Osteoblast (primary cell): ENCODE data around the gene CENPF. TPM values are rescaled to one million over a fixed set of nuclear protein-coding genes. Genes with fewer than 3 reads are reported as not detected.

Experiments used
- DNase-seq: peaks from one replicate; pipeline ENCODE4 v3.0.0; 2011; ENCODE audit warnings: low spot score, mixed read lengths; ENCODE audit not compliant: insufficient read length; ENCODE audit errors: missing footprints
- H2AFZ ChIP-seq: 2 replicates; pipeline ENCODE4 v1.6.0; 2011; ENCODE audit warnings: mild to moderate bottlenecking, low read length
- H3K27ac ChIP-seq: 2 replicates; pipeline ENCODE4 v1.5.1; 2011; ENCODE audit warnings: mild to moderate bottlenecking, low read depth, low read length, moderate library complexity
- H3K27me3 ChIP-seq: 2 replicates; pipeline ENCODE4 v1.6.0; 2012; ENCODE audit warnings: mild to moderate bottlenecking, control low read depth, inconsistent platforms, low read length, moderate library complexity; ENCODE audit not compliant: insufficient read depth
- H3K36me3 ChIP-seq: 2 replicates; pipeline ENCODE4 v1.5.1; 2011; ENCODE audit warnings: mild to moderate bottlenecking, low read length, control low read depth, moderate library complexity; ENCODE audit not compliant: insufficient read depth
- H3K4me1 ChIP-seq: 2 replicates; pipeline ENCODE4 v1.5.1; 2011; ENCODE audit warnings: mild to moderate bottlenecking, low read length, control low read depth, moderate library complexity; ENCODE audit not compliant: insufficient read depth
- H3K4me2 ChIP-seq: 2 replicates; pipeline ENCODE4 v1.6.0; 2011; ENCODE audit warnings: mild to moderate bottlenecking, low read length; ENCODE audit not compliant: insufficient read depth
- H3K4me3 ChIP-seq: fragments of 200-600 bp; sonication (generic); 3 replicates; pipeline ENCODE4 v1.5.1; 2012; ENCODE audit warnings: mild to moderate bottlenecking, low read length, inconsistent platforms; ENCODE audit not compliant: insufficient read depth
- H3K79me2 ChIP-seq: 2 replicates; pipeline ENCODE4 v1.6.0; 2012; ENCODE audit warnings: mild to moderate bottlenecking, low read length, control low read depth, inconsistent platforms; ENCODE audit not compliant: insufficient read depth
- H3K9me3 ChIP-seq: 2 replicates; pipeline ENCODE4 v1.5.1; 2011; ENCODE audit warnings: low read depth, low read length, control low read depth
- H4K20me1 ChIP-seq: 2 replicates; pipeline ENCODE4 v1.6.0; 2012; ENCODE audit warnings: mild to moderate bottlenecking, low read length, control low read depth; ENCODE audit not compliant: insufficient read depth
- CTCF ChIP-seq: IDR thresholded peaks from 2 replicates; pipeline ENCODE4 v1.5.1; 2011; ENCODE audit warnings: mild to moderate bottlenecking, low read depth, low read length, moderate library complexity; ENCODE audit errors: extremely low read depth
- total RNA-seq: library from RNA; depleted of rRNA; stranded (reverse); fragments of >200 nt; gene quantifications from 2 replicates; pipeline ENCODE4 v1.2.3, GENCODE V29; 2012

Gene CENPF
- total RNA-seq, 1 donor: 8.3 TPM

- Histone ChIP-seq H3K4me2 (peak overlapping the region; percentile 41), H3K36me3 (peaks cover 23% of the 10 kb centered on the region)
- no peak for TF ChIP-seq CTCF
Measured at GRCh38 chr1:214638459-214638807, 35.4 kb downstream of the CENPF start.

GRCh38 chr1:214638997-214639396 is 36.0 kb downstream of the CENPF start:
- H3K4me3 ChIP-seq: no peak overlapping the region
- H2AFZ ChIP-seq: peak overlapping the region; percentile 58
- H3K9me3 ChIP-seq: no peaks in the 10 kb centered on the region
- H3K36me3 ChIP-seq: peaks cover 20% of the 10 kb centered on the region
- no peak overlapping the region for H3K27ac ChIP-seq
- no peak for DNase-seq
- TF ChIP-seq CTCF: no peak
- H3K27me3 ChIP-seq: no peaks in the 10 kb centered on the region
- peaks cover 14% of the 10 kb centered on the region for H3K79me2 ChIP-seq
- H3K4me1 ChIP-seq: peaks cover 13% of the 10 kb centered on the region
- H3K4me2 ChIP-seq: no peak overlapping the region
- no peaks in the 10 kb centered on the region for H4K20me1 ChIP-seq

More at GRCh38 chr1:214638459-214638807, 35.4 kb downstream of the CENPF start:
- Histone ChIP-seq H3K4me1 (peaks cover 13% of the 10 kb centered on the region), H3K79me2 (peaks cover 14% of the 10 kb centered on the region), H3K4me3 (no peak overlapping the region), H2AFZ (no peak overlapping the region), H3K9me3 (no peaks in the 10 kb centered on the region), H3K27ac (no peak overlapping the region), H3K27me3 (no peaks in the 10 kb centered on the region), H4K20me1 (no peaks in the 10 kb centered on the region)
- no peak for DNase-seq

- no peaks in the 10 kb centered on the region for H3K27me3 ChIP-seq
- no peak overlapping the region for H3K4me2 ChIP-seq
- peaks cover 13% of the 10 kb centered on the region for H3K4me1 ChIP-seq
- H3K36me3 ChIP-seq: peaks cover 16% of the 10 kb centered on the region
- H2AFZ ChIP-seq: peak overlapping the region; percentile 59
- H3K4me3 ChIP-seq: no peak overlapping the region
- H3K27ac ChIP-seq: no peak overlapping the region
- TF ChIP-seq CTCF: no peak
- no peaks in the 10 kb centered on the region for H3K9me3 ChIP-seq
- no peaks in the 10 kb centered on the region for H4K20me1 ChIP-seq
- no peak for DNase-seq
- peaks cover 8% of the 10 kb centered on the region for H3K79me2 ChIP-seq
Measured at GRCh38 chr1:214640431-214641213, 37.6 kb downstream of the CENPF start.

GRCh38 chr1:214641214-214641895 is 38.4 kb downstream of the CENPF start:
- Histone ChIP-seq H3K4me1 (peaks cover 13% of the 10 kb centered on the region), H3K4me3 (no peak overlapping the region), H3K27me3 (no peaks in the 10 kb centered on the region), H4K20me1 (no peaks in the 10 kb centered on the region), H2AFZ (peak overlapping the region; percentile 10), H3K36me3 (peaks cover 16% of the 10 kb centered on the region), H3K9me3 (no peaks in the 10 kb centered on the region), H3K27ac (no peak overlapping the region), H3K4me2 (no peak overlapping the region), H3K79me2 (peaks cover 8% of the 10 kb centered on the region)
- TF ChIP-seq CTCF: no peak
- DNase-seq: no peak
